BLaER1 treated with 17β-estradiol and CSF1 and Interleukin-3, amounts not matched to agents 10 nM and 100 nM (cell line): ENCODE data around the gene RAD54L2.

ENCODE experiments used
- H3K27ac ChIP-seq, 11 experiments: shearing (Covaris generic); formaldehyde crosslinking; 2 replicates each; pipeline ENCODE4 v1.8.1; 2022
- H3K27me3 ChIP-seq, 11 experiments: shearing (Covaris generic); formaldehyde crosslinking; 2 replicates each; pipeline ENCODE4 v1.8.1; 2022
- H3K36me3 ChIP-seq, 11 experiments: shearing (Covaris generic); formaldehyde crosslinking; 2 replicates each; pipeline ENCODE4 v1.8.1; 2022
- H3K4me1 ChIP-seq, 10 experiments: shearing (Covaris generic); formaldehyde crosslinking; 2 replicates each; pipeline ENCODE4 v1.8.1; 2022
- H3K4me2 ChIP-seq, 11 experiments: shearing (Covaris generic); formaldehyde crosslinking; 2 replicates each; pipeline ENCODE4 v1.8.1; 2022
- H3K4me3 ChIP-seq, 10 experiments: shearing (Covaris generic); formaldehyde crosslinking; 2 replicates each; pipeline ENCODE4 v1.8.1; 2022
- H3K9ac ChIP-seq, 11 experiments: shearing (Covaris generic); formaldehyde crosslinking; 2 replicates each; pipeline ENCODE4 v1.8.1; 2022
- H3K9me3 ChIP-seq, 11 experiments: shearing (Covaris generic); formaldehyde crosslinking; replicated peaks in 1 of 11; 2 replicates each; pipeline ENCODE4 v1.8.1; 2022
- H4K20me1 ChIP-seq, 11 experiments: shearing (Covaris generic); formaldehyde crosslinking; 2 replicates each; pipeline ENCODE4 v1.8.1; 2022
- Cebpa-rat ChIP-seq, 11 experiments: shearing (Covaris generic); IDR thresholded peaks; 2 replicates each; pipeline ENCODE4 v1.8.1; 2022

Gene RAD54L2

GRCh38 chr3:51585871-51586270 lies 47.4 kb downstream of the RAD54L2 start:
- no peaks in the 10 kb centered on the region for H3K27me3 ChIP-seq
- H3K9ac ChIP-seq: no peak overlapping the region
- H3K4me3 ChIP-seq: no peak overlapping the region
- peaks cover 22 to 56% (median 43%) of the 10 kb centered on the region in 11 experiments for H3K36me3 ChIP-seq
- peaks cover 0 to 84% (median 18%) of the 10 kb centered on the region in 11 experiments; a peak in 13 of 22 replicates for H4K20me1 ChIP-seq
- H3K9me3 ChIP-seq: no peaks in the 10 kb centered on the region
- no peak overlapping the region for H3K4me2 ChIP-seq
- no peak for TF ChIP-seq Cebpa-rat (IDR thresholded peaks at IDR 0.05)
- no peak overlapping the region for H3K27ac ChIP-seq
- H3K4me1 ChIP-seq: peaks cover 14 to 25% (median 17%) of the 10 kb centered on the region in 10 experiments
